Activated CD4-positive, alpha-beta T cell treated with anti-CD3 and anti-CD28 coated beads, Interleukin-2, amount 10 ng/mL, durations not matched to agents 24 days and 14 days (primary cell): ENCODE results near the gene SPEM1. TPM values are rescaled to one million over a fixed set of nuclear protein-coding genes. Genes with fewer than 3 reads are reported as not detected.
A peak's percentile ranks its signal among the peaks of the same experiment; 100 is the strongest.

Experiments
- DNase-seq: peaks from one replicate; pipeline ENCODE4 v3.0.0; 2022
- H3K27ac Mint-ChIP-seq: one replicate; pipeline ENCODE4 v1.8.0; 2022; ENCODE audit warnings: mild to moderate bottlenecking, mixed read lengths
- H3K27me3 Mint-ChIP-seq: one replicate; pipeline ENCODE4 v1.8.0; 2022; ENCODE audit warnings: mixed read lengths
- H3K36me3 Mint-ChIP-seq: one replicate; pipeline ENCODE4 v1.8.0; 2022; ENCODE audit warnings: low read depth, mild to moderate bottlenecking, mixed read lengths
- H3K4me1 Mint-ChIP-seq: one replicate; pipeline ENCODE4 v1.8.0; 2021; ENCODE audit warnings: mixed read lengths
- H3K4me3 Mint-ChIP-seq: one replicate; pipeline ENCODE4 v1.8.0; 2022; ENCODE audit warnings: mild to moderate bottlenecking, moderate library complexity, mixed read lengths
- H3K9me3 Mint-ChIP-seq: one replicate; pipeline ENCODE4 v1.8.0; 2021; ENCODE audit warnings: mixed read lengths
- intact Hi-C: fragments of 100-400 bp; cut with micrococcal nuclease; formaldehyde crosslinking; loops from one replicate; pipeline ENCODE4 v1.15.1; 2023
- total RNA-seq: library from RNA; stranded (reverse); gene quantifications from 2 replicates; pipeline ENCODE4 v1.2.3, GENCODE V29; 2022

SPEM1 gene
- total RNA-seq, 1 donor from 2014 or later, result not detected

DNA sequence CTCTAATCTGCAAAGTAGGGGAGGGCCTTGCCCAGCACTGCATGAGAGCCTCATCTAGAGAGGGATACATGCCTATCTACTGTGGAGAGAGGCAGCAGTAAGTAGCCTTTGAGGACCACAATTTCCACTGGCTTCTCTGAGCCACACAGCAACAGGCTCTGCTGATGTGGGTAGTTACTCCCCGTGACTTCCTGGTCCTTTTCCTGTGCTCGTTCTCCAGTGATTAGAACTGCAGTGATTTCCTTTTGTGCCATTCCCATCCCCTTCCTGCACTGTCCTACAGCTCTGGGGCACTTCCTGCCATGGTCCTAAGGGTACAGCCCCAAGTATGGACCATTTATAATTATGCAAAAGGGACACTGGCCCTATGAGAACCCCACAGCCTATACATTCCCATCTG, 28.8 kb upstream of the SPEM1 start:
- Mint-ChIP-seq H3K9me3 (no peaks in the 10 kb centered on the region), H3K36me3 (peaks cover 25% of the 10 kb centered on the region), H3K4me1 (peaks cover 28% of the 10 kb centered on the region), H3K4me3 (no peak overlapping the region), H3K27me3 (no peaks in the 10 kb centered on the region), H3K27ac (no peak overlapping the region)
- DNase-seq, result no peak
- intact Hi-C loops, result no loop called here

DNA sequence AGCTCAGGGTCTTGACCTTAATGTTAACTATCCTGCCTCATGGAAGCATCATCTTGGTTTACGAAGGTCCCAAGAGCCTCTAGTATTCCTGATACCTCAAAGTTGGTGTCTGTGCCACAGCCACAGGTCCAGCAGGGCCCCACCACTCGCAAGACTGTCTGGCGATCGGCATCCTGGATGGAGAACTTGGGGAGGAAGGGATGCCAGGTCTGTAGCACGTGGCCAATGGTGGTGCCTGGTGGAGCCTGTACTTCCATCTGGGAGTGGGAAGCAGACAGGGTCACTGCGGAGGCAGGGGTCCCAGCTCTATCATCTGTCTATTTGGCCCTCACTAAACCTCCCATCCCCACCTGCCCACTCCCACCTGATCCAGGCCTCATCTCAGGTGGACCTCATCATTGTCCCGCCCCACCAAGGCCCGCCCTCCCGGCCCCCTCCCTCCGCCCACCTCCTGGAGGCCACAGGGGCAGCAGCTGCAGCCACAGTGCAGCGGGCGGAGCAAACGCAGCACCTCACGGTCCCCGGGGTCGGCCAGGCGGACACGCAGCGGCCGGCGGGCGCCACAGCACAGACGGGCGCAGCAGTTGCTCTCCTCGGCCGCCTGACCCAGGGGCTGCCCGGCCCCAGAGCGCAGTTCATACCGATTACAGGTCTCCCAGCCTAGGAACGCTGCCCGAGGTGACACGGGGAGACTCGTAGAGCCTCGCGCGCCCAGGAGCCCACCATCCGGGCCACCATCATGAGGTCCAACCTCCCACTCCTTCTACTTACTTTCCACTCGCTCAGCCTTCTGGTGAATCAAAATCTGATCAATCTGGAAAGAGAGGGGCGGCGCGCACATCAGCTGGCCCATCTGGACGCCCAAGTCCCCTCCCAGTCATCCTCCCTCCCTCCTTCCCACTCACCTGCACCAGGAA, 27.2 kb upstream of the SPEM1 start:
- peak overlapping the region; percentile 96 for H3K4me3 Mint-ChIP-seq
- peak overlapping the region; percentile 51 for H3K27ac Mint-ChIP-seq
- H3K36me3 Mint-ChIP-seq, result peaks cover 25% of the 10 kb centered on the region
- no peak for DNase-seq
- peaks cover 28% of the 10 kb centered on the region for H3K4me1 Mint-ChIP-seq
- no peaks in the 10 kb centered on the region for H3K9me3 Mint-ChIP-seq
- H3K27me3 Mint-ChIP-seq, result no peaks in the 10 kb centered on the region
- intact Hi-C loops, result no loop called here

DNA sequence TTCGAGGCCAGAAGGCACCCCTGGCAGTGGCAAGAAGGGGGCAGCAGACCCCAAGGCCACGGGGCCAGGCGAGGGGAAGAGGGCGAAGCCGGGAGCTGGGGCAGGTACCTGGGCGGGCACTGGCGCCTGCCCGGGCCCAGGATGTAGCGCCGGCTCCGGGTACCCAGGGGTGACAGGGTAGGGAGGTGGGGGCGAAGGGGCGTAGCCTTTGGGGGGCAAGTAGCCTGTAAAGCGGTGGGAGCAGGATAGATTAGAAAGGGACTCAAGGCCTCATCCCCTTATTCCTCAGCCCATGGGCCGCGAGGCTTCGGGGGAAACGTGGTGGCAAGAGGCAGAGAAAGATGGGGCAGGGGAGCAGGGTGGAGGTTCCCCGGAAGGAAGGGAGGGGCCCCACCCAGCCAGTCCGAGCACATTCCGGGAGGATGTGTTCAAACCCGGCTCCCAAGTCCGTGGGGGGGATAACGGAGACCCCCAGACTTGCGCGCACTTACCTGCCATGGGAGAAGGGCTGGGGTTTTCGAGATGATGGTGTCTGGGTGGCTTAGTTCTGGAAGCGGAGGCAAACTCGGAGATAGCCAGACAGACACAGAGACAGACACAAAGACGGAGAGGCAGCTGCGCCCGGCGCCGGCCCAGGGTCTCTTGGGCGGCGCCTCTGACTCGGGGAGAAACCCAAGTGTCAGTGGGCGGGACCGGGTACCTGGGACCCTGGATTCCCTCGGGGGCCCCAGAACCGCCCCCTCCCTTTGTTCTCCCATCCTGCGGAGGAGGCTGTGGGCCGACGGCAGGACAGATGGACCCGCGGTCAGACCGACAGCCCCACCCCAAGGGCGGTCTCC, 26.3 kb upstream of the SPEM1 start:
- H3K4me3 Mint-ChIP-seq, result peak overlapping the region; percentile 96
- peak overlapping the region; percentile 90 for H3K27ac Mint-ChIP-seq
- no peaks in the 10 kb centered on the region for H3K27me3 Mint-ChIP-seq
- H3K4me1 Mint-ChIP-seq, result peaks cover 28% of the 10 kb centered on the region
- peaks cover 23% of the 10 kb centered on the region for H3K36me3 Mint-ChIP-seq
- DNase-seq, result peak; percentile 84
- intact Hi-C loops, result loop anchor here (1.0 to 2.0 kb wide), 4 partner anchors 10 to 91 kb away; partner anchors contain the start of genes POLR2A, TMEM102 and TMEM256
- H3K9me3 Mint-ChIP-seq, result no peaks in the 10 kb centered on the region

DNA sequence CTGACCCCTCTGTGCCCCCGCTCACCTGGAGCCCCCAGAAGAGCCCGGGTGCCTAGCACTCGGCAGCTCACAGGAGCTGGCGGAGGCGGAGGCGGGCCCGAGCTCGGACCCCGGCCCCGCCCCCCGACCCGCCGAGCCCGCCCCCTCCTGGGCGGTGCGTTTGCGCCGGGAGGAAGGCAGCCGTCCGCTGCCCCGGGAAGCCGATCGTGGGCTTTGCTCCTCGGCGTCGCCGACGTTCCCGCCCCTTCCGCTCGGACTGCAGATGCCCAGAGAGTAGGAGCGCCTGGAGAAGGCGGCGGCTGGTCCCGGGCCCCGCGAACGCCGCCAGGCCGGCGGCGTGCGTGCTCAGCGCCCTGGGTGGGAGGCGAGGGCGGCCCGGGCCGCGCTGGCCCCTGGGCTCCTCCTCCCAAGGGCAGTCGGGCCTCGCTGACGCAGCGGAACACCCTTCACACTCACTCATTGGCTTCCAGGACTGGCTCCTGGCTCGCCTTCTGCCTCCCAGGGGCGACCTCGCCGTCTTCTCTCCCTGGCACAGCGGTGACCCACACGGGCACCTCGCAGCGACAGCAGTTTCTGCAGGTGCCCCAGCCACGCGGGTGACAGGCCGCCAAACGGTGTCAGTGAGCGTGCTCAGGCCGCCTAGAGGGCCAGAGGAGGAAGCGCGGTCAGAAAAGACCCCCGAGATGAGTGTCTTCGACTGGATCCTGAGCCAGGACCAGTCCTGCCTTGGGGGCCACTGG, 25.5 kb upstream of the SPEM1 start, which contains the start of gene PLSCR3:
Gene PLSCR3 (minus strand): TSS at position 74 of the 740 bp plus-strand sequence. CDS start 415 bp downstream, outside the sequence.
- Mint-ChIP-seq H3K9me3 (no peaks in the 10 kb centered on the region), H3K4me3 (peak within 1 kb of the TSS; percentile 96), H3K27me3 (no peaks in the 10 kb centered on the region), H3K27ac (peak within 1 kb of the TSS; percentile 95), H3K4me1 (peaks cover 28% of the 10 kb centered on the region), H3K36me3 (peaks cover 15% of the 10 kb centered on the region)
- DNase-seq, result peak; percentile 97
- intact Hi-C loops, result loop anchor here (1.0 to 2.0 kb wide), 4 partner anchors 10 to 90 kb away; partner anchors contain the start of genes POLR2A, TMEM102 and TMEM256

DNA sequence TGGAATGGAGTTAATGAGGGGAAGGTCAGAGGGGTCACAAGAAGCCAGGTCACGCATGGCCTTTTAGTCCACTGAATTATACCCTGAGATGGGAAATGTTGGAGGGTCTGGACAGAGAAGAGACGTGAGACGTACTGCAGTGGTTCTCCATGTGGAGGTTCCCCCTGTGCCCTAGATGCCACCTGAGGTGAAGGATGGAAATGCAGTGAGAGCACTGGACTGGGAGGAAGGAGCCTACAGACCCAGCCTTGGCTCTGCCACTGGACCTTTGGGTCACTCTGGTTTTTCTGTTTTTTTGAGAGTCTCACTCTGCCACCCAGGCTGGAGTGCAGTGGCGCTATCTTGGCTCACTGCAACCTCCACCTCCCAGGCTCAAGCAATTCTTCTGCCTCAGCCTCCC, 24.0 kb upstream of the SPEM1 start:
- no peaks in the 10 kb centered on the region for H3K9me3 Mint-ChIP-seq
- H3K27ac Mint-ChIP-seq, result no peak overlapping the region
- intact Hi-C loops, result no loop called here
- no peak for DNase-seq
- no peaks in the 10 kb centered on the region for H3K27me3 Mint-ChIP-seq
- H3K4me3 Mint-ChIP-seq, result peak overlapping the region; percentile 31
- peaks cover 7% of the 10 kb centered on the region for H3K36me3 Mint-ChIP-seq
- peaks cover 24% of the 10 kb centered on the region for H3K4me1 Mint-ChIP-seq

DNA sequence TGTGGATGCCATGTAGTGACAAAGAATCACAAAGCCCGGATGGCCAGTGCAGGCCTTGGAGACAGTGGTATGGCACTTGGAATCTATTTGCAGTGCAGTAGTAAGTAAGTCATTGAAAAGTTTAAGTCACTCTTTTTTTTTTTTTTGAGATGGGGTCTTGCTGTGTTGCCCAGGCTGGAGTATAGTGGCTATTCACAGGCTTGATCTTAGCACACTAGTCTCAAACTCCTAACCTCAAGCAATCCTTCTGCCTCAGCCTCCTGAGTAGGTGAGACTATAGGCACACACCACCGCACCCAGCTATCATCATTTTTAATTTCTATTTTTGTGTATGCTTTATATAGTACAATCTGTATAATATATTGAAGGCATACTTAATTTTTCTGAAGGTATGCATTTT, 21.5 kb upstream of the SPEM1 start:
- Mint-ChIP-seq H3K36me3 (peaks cover 4% of the 10 kb centered on the region), H3K4me1 (peaks cover 19% of the 10 kb centered on the region), H3K4me3 (no peak overlapping the region), H3K9me3 (no peaks in the 10 kb centered on the region), H3K27ac (no peak overlapping the region), H3K27me3 (no peaks in the 10 kb centered on the region)
- intact Hi-C loops, result no loop called here
- DNase-seq, result no peak

DNA sequence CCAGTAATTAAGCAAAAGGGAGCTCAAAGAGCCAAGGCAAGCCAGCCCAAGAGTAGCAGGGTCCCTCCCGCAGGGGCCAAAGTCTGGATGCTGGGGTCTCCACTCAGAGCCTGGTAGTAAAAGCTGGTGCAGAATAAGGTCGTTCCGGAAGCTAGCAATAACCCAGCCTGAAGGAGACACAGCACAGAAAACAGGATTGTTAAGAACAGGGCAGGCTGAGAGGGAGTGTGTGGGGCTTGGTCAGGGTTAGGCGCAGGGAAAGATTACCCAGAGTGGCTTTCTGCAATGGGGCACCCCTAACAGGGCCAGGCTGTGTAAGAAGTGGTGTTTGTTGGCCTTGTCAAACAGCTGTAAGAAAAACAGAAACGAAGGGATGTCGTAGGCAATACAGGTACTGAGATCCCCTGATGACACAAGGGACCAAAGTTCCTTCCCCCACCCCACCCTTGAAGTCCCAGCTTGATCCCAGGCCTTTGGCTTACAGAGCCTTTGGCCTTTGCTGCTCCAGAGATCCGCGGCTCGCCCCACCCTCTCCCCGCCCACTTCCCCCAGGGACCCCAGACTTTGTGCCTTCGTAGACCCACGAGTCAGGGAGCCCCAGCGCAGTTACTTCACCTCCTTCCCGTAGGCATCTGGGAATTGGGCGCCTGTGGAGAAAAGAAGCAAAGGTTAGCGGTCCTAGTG, 16.9 kb upstream of the SPEM1 start:
- peaks cover 21% of the 10 kb centered on the region for H3K4me1 Mint-ChIP-seq
- H3K27me3 Mint-ChIP-seq, result peaks cover 20% of the 10 kb centered on the region
- peak overlapping the region; percentile 96 for H3K4me3 Mint-ChIP-seq
- H3K36me3 Mint-ChIP-seq, result no peaks in the 10 kb centered on the region
- peak; percentile 69 for DNase-seq
- H3K9me3 Mint-ChIP-seq, result no peaks in the 10 kb centered on the region
- intact Hi-C loops, result no loop called here
- peak overlapping the region; percentile 52 for H3K27ac Mint-ChIP-seq

DNA sequence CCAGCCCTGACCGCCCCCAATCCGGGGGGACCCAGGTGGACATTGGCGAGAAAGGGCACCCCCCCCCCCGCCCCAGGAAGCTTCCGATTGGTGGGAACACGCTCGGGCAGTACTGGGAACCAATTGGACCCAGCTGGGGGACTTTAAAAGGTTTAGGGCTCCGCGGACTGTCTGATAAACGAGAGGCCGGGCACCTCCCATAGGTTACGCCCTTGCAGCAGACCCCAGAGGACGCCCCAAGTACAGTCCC, 16.5 kb upstream of the SPEM1 start:
- Mint-ChIP-seq H3K27me3 (peaks cover 20% of the 10 kb centered on the region), H3K9me3 (no peaks in the 10 kb centered on the region), H3K36me3 (no peaks in the 10 kb centered on the region), H3K27ac (peak overlapping the region; percentile 96), H3K4me1 (peaks cover 21% of the 10 kb centered on the region), H3K4me3 (peak overlapping the region; percentile 96)
- DNase-seq, result no peak
- intact Hi-C loops, result no loop called here

DNA sequence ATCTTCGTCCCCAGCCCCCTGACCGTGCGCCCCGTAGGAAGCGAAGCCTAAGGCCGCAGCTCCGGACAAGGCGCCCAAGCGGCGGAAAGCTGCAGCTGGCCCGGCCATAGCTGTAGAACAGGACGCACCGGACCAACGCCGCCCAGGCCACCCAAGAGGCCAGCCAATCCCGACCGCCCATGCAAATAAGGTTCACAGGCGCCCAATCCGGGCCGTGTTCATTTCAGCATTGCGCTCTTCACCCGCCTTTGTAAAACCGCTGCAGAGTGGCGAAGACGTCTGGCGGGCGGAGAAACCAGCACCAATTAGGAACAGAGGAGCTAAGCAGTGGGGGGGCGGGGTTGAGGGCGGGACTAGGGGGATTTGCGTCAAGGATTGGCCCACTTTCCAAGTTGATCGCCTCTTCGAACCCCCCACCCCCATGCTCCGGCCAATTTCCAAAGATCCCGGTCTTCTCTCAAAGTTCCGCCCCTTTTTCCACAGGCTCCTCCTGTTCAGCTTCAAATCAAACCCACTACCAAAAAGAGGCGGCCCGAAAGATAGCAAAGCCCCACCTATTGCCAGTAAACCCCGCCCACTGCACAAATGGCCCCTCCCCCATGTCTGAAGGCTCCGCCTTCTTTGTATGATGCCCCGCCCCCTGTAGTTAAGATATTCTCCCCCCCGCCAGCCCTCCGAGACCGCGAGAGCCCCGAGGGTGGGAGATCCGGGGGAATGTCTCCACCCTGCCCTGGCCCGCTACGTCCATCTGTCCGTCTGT, 16.0 kb upstream of the SPEM1 start, which contains the start of gene TMEM256:
Gene TMEM256 (minus strand): TSS at position 121 of the 760 bp plus-strand sequence. CDS start 13 bp downstream, at position 108.
- H3K36me3 Mint-ChIP-seq, result peaks cover 2% of the 10 kb centered on the region
- intact Hi-C loops, result loop anchor here (1.0 to 2.0 kb wide), 6 partner anchors 10 to 282 kb away; partner anchors contain the start of genes KCTD11, PLSCR3 and TMEM102
- peaks cover 21% of the 10 kb centered on the region for H3K4me1 Mint-ChIP-seq
- DNase-seq, result peak; percentile 98
- H3K27ac Mint-ChIP-seq, result peak within 1 kb of the TSS; percentile 96
- H3K27me3 Mint-ChIP-seq, result peaks cover 23% of the 10 kb centered on the region
- H3K4me3 Mint-ChIP-seq, result peak within 1 kb of the TSS; percentile 96
- H3K9me3 Mint-ChIP-seq, result no peaks in the 10 kb centered on the region

DNA sequence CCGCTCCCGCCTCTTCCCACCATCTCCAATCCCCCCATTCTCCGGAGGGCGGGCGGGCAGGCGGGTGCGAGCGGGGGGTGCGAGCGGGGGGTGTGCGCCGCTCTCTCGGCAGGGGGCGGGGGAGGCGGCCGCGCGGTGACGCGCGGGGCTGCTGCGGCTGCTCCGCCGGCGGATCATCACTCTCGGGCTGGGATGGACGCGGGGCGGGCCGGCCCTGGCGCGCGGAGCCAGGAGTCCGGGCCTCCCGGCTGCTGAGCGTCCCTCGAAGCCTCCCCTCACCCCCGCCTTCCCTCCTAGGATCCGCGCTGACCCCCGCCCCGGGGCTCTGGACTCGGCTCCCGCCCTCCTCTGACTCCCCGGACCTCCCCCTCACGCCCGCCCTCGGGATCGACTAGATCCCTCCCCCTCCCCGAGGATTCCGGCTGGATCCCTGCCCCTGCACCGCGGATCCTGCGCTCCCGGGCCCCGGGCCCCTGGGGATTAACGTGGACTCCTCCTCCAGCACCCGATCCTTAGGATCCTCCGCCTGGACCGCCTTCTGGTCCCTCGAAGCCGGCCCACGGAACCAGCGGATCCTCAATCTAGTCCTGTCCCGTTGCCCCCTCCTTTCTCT, 15.3 kb upstream of the SPEM1 start:
- Mint-ChIP-seq H3K9me3 (no peaks in the 10 kb centered on the region), H3K27ac (peak overlapping the region; percentile 96), H3K27me3 (peaks cover 28% of the 10 kb centered on the region), H3K4me3 (peak overlapping the region; percentile 96), H3K36me3 (peaks cover 2% of the 10 kb centered on the region), H3K4me1 (peaks cover 21% of the 10 kb centered on the region)
- intact Hi-C loops, result loop anchor here (1.0 to 2.0 kb wide), 6 partner anchors 11 to 281 kb away; partner anchors contain the start of genes KCTD11, PLSCR3 and TMEM102
- DNase-seq, result peak; percentile 88

DNA sequence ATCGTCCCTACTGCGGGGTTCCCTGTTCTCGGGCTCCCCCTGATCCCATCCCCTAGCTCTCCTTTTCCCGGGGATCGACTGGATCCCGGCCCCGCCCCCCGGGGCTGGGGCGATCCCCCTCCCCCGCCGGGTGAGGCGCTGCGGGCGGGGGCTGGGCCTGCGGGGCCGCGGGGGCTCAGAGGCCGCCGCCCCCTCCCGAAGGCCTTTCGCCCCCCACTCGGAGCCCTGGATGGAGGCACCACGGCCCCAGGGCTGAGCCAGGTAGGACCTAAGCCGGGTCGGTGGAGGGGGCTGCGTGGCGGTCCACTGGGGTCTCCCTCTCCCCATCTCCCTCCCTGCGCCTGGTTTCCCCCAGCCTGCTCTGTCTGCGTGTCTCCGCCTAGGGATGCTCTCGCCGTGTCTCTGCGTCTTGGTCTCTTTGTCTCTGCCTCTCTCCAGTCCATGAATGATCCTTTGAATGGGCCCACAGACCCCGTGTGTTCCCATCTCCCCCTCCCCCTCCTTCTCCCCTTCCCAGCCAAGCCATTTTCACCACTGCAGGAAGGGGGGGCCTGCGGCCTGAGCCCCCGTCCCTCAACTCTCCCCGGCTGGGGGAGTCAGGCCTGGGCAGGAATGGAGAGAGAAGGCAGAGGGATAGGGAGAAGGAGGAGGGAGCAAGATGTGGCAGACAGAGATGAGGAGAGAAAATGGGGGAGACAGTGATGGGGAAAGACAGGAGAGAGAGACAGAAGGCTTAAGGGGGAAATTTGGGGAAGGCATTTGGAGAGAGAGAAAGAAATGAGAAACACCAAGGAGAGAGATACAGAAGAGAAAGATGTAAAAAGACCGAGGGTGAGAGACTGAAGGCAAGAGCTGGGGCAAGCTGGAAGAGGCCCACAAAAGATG, 14.5 kb upstream of the SPEM1 start:
- intact Hi-C loops, result loop anchor here (2.0 kb wide), 1 partner anchor 53 kb away; the partner anchor contains the start of gene KCTD11
- H3K4me1 Mint-ChIP-seq, result peaks cover 21% of the 10 kb centered on the region
- no peak for DNase-seq
- peaks cover 32% of the 10 kb centered on the region for H3K27me3 Mint-ChIP-seq
- H3K27ac Mint-ChIP-seq, result peak overlapping the region; percentile 64
- H3K9me3 Mint-ChIP-seq, result no peaks in the 10 kb centered on the region
- H3K36me3 Mint-ChIP-seq, result peaks cover 2% of the 10 kb centered on the region
- H3K4me3 Mint-ChIP-seq, result peak overlapping the region; percentile 83
